ENCODE data around the gene PRCD. TPM values are rescaled to one million over a fixed set of nuclear protein-coding genes. Genes with fewer than 3 reads are reported as not detected.
A peak's percentile ranks its signal among the peaks of the same experiment; 100 is the strongest.

The PRCD gene
- polyA plus RNA-seq, 1 donor from 2014 or later: 22.5 TPM

DNA sequence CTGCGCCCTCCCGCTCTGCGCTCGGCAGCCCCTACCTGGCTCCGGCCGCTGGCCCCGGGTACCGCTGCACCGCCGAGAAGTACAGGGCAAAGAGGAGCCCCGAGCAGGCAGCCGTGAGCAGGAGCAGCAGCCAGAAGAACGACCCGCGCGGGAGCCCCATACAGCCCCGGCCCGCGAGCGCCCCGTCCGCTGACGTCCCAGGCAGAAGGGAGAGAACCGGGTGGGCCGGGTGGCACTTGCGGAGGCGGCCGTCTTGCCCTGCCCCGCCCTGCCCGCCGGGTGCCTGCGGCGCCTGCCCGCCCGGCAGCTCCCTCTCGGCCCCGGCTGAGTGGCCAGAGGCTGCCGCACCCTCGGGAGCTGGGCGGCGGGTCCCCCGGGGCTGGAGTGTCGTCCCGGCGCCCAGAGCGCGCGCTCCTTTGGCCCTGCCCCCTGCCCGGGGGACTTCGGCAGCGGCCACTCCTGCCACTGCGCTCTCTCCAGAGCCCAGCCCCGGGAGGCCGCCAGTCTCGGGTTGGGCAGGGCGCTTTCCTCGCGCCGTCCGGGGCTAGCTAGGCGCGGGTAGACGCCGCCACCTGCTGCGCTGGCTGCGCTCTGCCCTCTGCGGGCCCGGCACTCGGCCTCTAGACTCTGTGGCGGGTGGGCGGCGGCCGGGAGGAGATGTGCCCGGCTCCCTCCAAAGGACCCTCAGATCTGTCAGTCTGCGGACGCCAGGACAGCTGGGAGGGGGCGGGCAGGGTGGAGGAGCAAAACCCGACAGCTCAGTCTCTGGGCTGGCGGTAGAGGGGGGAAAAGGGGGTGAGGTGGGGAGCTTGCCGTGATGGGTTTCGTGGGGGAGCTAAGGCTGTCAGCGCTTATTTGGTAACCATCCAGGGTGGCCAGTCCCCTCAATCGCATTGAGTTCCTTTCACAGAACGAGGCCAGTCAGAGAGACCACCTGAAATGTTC lies 46.1 kb downstream of the PRCD start, which contains the start of gene ST6GALNAC2:
ST6GALNAC2 (minus strand) TSS at position 212 of the 945 bp plus-strand sequence; CDS start at position 160, 52 bp downstream.
- Histone ChIP-seq H3K36me3 (ENCODE audit: insufficient read depth, low read length) (no peaks in the 10 kb centered on the region), H3F3A (ENCODE audit: insufficient read depth, low read length, poor library complexity, severe bottlenecking) (no peaks in the 10 kb centered on the region), H3K9me2 (ENCODE audit: insufficient read depth, low read length) (no peaks in the 10 kb centered on the region), H3K9me3 (ENCODE audit: low read length) (no peaks in the 10 kb centered on the region), H4K20me1 (ENCODE audit: insufficient read depth) (no peaks in the 10 kb centered on the region), H3K79me2 (replicated peaks; ENCODE audit: insufficient read depth, low read length) (no peaks in the 10 kb centered on the region), H3K27ac (ENCODE audit: low read length) (no peak within 1 kb of the TSS), H3K4me2 (ENCODE audit: low read length) (no peak within 1 kb of the TSS), H3K9ac (ENCODE audit: low read length) (no peak within 1 kb of the TSS), H3K4me3 (ENCODE audit: low read length) (peak within 1 kb of the TSS; percentile 54), H2AFZ (ENCODE audit: low read depth, low read length) (no peak within 1 kb of the TSS), H3K27me3 (ENCODE audit: insufficient read depth, low read depth, low read length) (peaks cover 51% of the 10 kb centered on the region)
- no peak for TF ChIP-seq SMC3 (conservative IDR thresholded peaks at IDR 0.05; ENCODE audit: poor library complexity)
- peak; percentile 87 for TF ChIP-seq EZH2 (IDR thresholded peaks at IDR 0.05; ENCODE audit: borderline replicate concordance, insufficient read depth, low read length, poor library complexity, severe bottlenecking)

DNA sequence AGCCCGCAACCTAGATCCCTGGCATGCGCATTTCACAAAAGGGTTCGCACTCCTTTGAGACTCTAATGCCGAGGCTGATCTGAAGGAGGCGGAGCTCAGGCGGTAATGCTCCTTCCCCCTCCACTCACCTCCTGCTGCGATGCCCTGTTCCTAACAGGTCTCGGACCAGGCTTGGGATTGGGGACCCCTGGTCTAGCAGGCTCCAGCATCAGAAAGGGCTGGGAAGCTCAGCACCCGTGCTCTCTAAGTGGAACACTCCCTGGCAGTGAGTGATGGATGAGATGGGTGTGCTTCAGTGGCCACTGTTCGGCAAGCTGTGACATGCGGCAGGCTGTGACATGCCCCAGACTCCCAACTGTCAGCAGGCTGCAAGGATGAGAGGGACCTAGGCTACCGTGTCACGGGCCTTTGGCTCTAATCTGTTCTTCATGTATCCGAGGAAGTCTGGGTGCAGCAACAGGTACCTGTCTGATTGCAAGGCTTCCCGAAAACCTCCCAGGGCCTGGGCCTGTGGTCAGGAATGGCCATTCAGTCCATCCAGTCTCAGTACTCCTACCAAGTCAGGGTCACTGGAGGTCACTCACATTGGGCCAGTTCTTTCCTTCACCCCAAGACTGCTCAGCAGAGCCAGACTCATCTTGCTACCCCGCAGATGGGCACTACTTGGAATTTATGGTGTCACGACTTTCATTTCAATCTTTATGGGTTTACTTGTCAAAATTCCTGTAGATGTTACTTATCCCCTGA lies 47.1 kb downstream of the PRCD start:
- Histone ChIP-seq H4K20me1 (ENCODE audit: insufficient read depth) (no peaks in the 10 kb centered on the region), H3K9me3 (ENCODE audit: low read length) (no peaks in the 10 kb centered on the region), H3K9me2 (ENCODE audit: insufficient read depth, low read length) (no peaks in the 10 kb centered on the region), H3K36me3 (ENCODE audit: insufficient read depth, low read length) (no peaks in the 10 kb centered on the region), H3K79me2 (replicated peaks; ENCODE audit: insufficient read depth, low read length) (no peaks in the 10 kb centered on the region), H3K4me3 (ENCODE audit: low read length) (no peak overlapping the region), H3K9ac (ENCODE audit: low read length) (no peak overlapping the region), H3K27me3 (ENCODE audit: insufficient read depth, low read depth, low read length) (peaks cover 51% of the 10 kb centered on the region), H3F3A (ENCODE audit: insufficient read depth, low read length, poor library complexity, severe bottlenecking) (no peaks in the 10 kb centered on the region), H3K27ac (ENCODE audit: low read length) (no peak overlapping the region), H2AFZ (ENCODE audit: low read depth, low read length) (no peak overlapping the region), H3K4me2 (ENCODE audit: low read length) (no peak overlapping the region)
- no peak for TF ChIP-seq REST (IDR thresholded peaks at IDR 0.05; ENCODE audit: borderline replicate concordance)

GRCh38 chr17:76588182-76588581 lies 48.3 kb downstream of the PRCD start:
- peaks cover 46% of the 10 kb centered on the region for H3K27me3 ChIP-seq (ENCODE audit: insufficient read depth, low read depth, low read length)
- no peaks in the 10 kb centered on the region for H4K20me1 ChIP-seq (ENCODE audit: insufficient read depth)
- H3K9ac ChIP-seq (ENCODE audit: low read length): no peak overlapping the region
- H3K9me2 ChIP-seq (ENCODE audit: insufficient read depth, low read length): no peaks in the 10 kb centered on the region
- no peak overlapping the region for H2AFZ ChIP-seq (ENCODE audit: low read depth, low read length)
- no peaks in the 10 kb centered on the region for H3K9me3 ChIP-seq (ENCODE audit: low read length)
- H3K36me3 ChIP-seq (ENCODE audit: insufficient read depth, low read length): no peaks in the 10 kb centered on the region
- no peak overlapping the region for H3K27ac ChIP-seq (ENCODE audit: low read length)
- H3F3A ChIP-seq (ENCODE audit: insufficient read depth, low read length, poor library complexity, severe bottlenecking): no peaks in the 10 kb centered on the region
- no peak for TF ChIP-seq SMC3 (conservative IDR thresholded peaks at IDR 0.05; ENCODE audit: poor library complexity)
- TF ChIP-seq REST (IDR thresholded peaks at IDR 0.05; ENCODE audit: borderline replicate concordance): no peak
- TF ChIP-seq TAF1 (IDR thresholded peaks at IDR 0.05; ENCODE audit: low read depth): no peak
- TF ChIP-seq CTCF (IDR thresholded peaks at IDR 0.05; ENCODE audit: poor library complexity, severe bottlenecking): no peak
- no peak for TF ChIP-seq RAD21 (conservative IDR thresholded peaks at IDR 0.05)
- TF ChIP-seq EP300 (conservative IDR thresholded peaks at IDR 0.05; ENCODE audit: poor library complexity, severe bottlenecking): no peak
- no peak for TF ChIP-seq EZH2 (IDR thresholded peaks at IDR 0.05; ENCODE audit: borderline replicate concordance, insufficient read depth, low read length, poor library complexity, severe bottlenecking)
- TF ChIP-seq MXI1 (conservative IDR thresholded peaks at IDR 0.05; ENCODE audit: poor library complexity, severe bottlenecking): no peak
- no peak for TF ChIP-seq POLR2AphosphoS5 (IDR thresholded peaks at IDR 0.05)
- no peak overlapping the region for H3K4me3 ChIP-seq (ENCODE audit: low read length)
- no peaks in the 10 kb centered on the region for H3K79me2 ChIP-seq (replicated peaks; ENCODE audit: insufficient read depth, low read length)
- no peak overlapping the region for H3K4me2 ChIP-seq (ENCODE audit: low read length)
